HL-60 (cell line): ENCODE measurements around the gene CCSER2.

Experiments used
- POLR2AphosphoS5 ChIP-seq: IDR thresholded peaks from 2 replicates; pipeline ENCODE4 v1.6.1; 2012; ENCODE audit warnings: low read depth
- REST ChIP-seq: IDR thresholded peaks from 2 replicates; pipeline ENCODE4 v1.6.1; 2012; ENCODE audit warnings: low read depth; ENCODE audit not compliant: insufficient replicate concordance
- TF ChIP-seq, protein P1 (sequence below): IDR thresholded peaks from one replicate; pipeline ENCODE4 v1.5.1; 2011; ENCODE audit warnings: low read length, control low read depth, inconsistent platforms; ENCODE audit not compliant: insufficient read depth

- TF ChIP-seq, protein P1, sequence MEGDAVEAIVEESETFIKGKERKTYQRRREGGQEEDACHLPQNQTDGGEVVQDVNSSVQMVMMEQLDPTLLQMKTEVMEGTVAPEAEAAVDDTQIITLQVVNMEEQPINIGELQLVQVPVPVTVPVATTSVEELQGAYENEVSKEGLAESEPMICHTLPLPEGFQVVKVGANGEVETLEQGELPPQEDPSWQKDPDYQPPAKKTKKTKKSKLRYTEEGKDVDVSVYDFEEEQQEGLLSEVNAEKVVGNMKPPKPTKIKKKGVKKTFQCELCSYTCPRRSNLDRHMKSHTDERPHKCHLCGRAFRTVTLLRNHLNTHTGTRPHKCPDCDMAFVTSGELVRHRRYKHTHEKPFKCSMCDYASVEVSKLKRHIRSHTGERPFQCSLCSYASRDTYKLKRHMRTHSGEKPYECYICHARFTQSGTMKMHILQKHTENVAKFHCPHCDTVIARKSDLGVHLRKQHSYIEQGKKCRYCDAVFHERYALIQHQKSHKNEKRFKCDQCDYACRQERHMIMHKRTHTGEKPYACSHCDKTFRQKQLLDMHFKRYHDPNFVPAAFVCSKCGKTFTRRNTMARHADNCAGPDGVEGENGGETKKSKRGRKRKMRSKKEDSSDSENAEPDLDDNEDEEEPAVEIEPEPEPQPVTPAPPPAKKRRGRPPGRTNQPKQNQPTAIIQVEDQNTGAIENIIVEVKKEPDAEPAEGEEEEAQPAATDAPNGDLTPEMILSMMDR = no peak
- TF ChIP-seq REST (no peak), POLR2AphosphoS5 (no peak)
Observed at GRCh38 chr10:84298057-84298456, 30.3 kb upstream of the CCSER2 start.
